Endothelial cell of umbilical vein (primary cell): Measurements from ENCODE around the gene UBE4B. TPM values are rescaled to one million over a fixed set of nuclear protein-coding genes. Genes with fewer than 3 reads are reported as not detected.

Source experiments
- BruUV-seq: library from RNA; stranded (reverse); fragments of 400-500 nt; replicated peaks from 2 replicates; lab custom pipeline; 2021; lab: Mats Ljungman, UMichigan
- CTCF ChIA-PET: fragments of 300-600, 350-600 bp; sonication (Branson Sonifier 250); formaldehyde crosslinking; loops from one replicate; lab custom pipeline; 2021; ENCODE audit warnings: antibody characterized with exemption, inconsistent platforms; lab: Charles Lee
- POLR2A ChIA-PET: fragments of 300-600, 350-600 bp; sonication (Branson Sonifier 250); formaldehyde crosslinking; loops from one replicate; lab custom pipeline; 2021; ENCODE audit warnings: antibody characterized with exemption, inconsistent platforms; lab: Charles Lee
- DNase-seq: peaks from one replicate; pipeline ENCODE4 v3.0.0-alpha.2; 2011; ENCODE audit warnings: low read depth, low spot score
- FAIRE-seq: peaks from 2 replicates; lab custom pipeline; 2011; peaks lifted over from hg19 to GRCh38; lab: Jason Lieb, UNC
- H2AFZ ChIP-seq: 2 replicates; pipeline ENCODE4 v1.6.0; 2012; ENCODE audit warnings: low read depth, low read length, control low read depth, inconsistent platforms
- H3K27ac ChIP-seq: 2 replicates; pipeline ENCODE4 v1.5.1; 2011; ENCODE audit warnings: low read depth, mild to moderate bottlenecking, control low read depth, low read length, moderate library complexity; ENCODE audit not compliant: insufficient read depth
- H3K27me3 ChIP-seq, 2 experiments: 2 replicates each; pipeline versions ENCODE4 v1.6.0 to v1.6.1; 2011; ENCODE audit warnings: low read length in 2 of 2, mixed read lengths in 1 of 2; ENCODE audit not compliant: control insufficient read depth in 2 of 2, insufficient read depth in 2 of 2
- H3K36me3 ChIP-seq, 2 experiments: 2 replicates in 1 of 2; 3 replicates in 1 of 2; pipeline ENCODE4 v1.5.1; 2011; ENCODE audit warnings: low read length in 2 of 2, mild to moderate bottlenecking in 1 of 2, moderate library complexity in 1 of 2; ENCODE audit not compliant: control insufficient read depth in 2 of 2, insufficient read depth in 2 of 2; ENCODE audit errors: extremely low read depth in 1 of 2
- H3K4me1 ChIP-seq: 3 replicates; pipeline ENCODE4 v1.5.1; 2011; ENCODE audit warnings: mild to moderate bottlenecking, low read length; ENCODE audit not compliant: control insufficient read depth, insufficient read depth; ENCODE audit errors: extremely low read depth
- H3K4me2 ChIP-seq: 2 replicates; pipeline ENCODE4 v1.6.1; 2011; ENCODE audit warnings: low read length, control low read depth, mixed read lengths; ENCODE audit not compliant: insufficient read depth
- H3K4me3 ChIP-seq, 3 experiments: fragments of 200-600 bp in 1 of 3; sonication (generic), shearing (Covaris generic) in 1 of 3; replicated peaks in 1 of 3; 2 replicates each; pipeline ENCODE4 v1.5.1; 2011 to 2016; ENCODE audit warnings: control low read depth in 3 of 3, low read length in 3 of 3, mild to moderate bottlenecking in 2 of 3, inconsistent platforms in 1 of 3, low read depth in 1 of 3, moderate library complexity in 1 of 3; ENCODE audit not compliant: insufficient read depth in 1 of 3
- H3K79me2 ChIP-seq: 2 replicates; pipeline ENCODE4 v1.6.0; 2012; ENCODE audit warnings: low read length, inconsistent platforms; ENCODE audit not compliant: control insufficient read depth, insufficient read depth
- H3K9ac ChIP-seq: replicated peaks from 2 replicates; pipeline ENCODE3; 2011; ENCODE audit warnings: low read length, control low read depth; ENCODE audit not compliant: insufficient read depth; ENCODE audit errors: extremely low read depth
- H3K9me1 ChIP-seq: replicated peaks from 3 replicates; pipeline ENCODE4 v1.6.0; 2011; ENCODE audit warnings: mild to moderate bottlenecking, low read length; ENCODE audit not compliant: control insufficient read depth, insufficient read depth; ENCODE audit errors: extremely low read depth
- H3K9me3 ChIP-seq: replicated peaks from 2 replicates; pipeline ENCODE4 v1.5.1; 2012; ENCODE audit warnings: low read length, inconsistent platforms; ENCODE audit not compliant: control insufficient read depth, insufficient read depth
- H4K20me1 ChIP-seq: replicated peaks from 2 replicates; pipeline ENCODE3; 2011; ENCODE audit warnings: mild to moderate bottlenecking, low read length; ENCODE audit not compliant: control insufficient read depth, insufficient read depth; ENCODE audit errors: extremely low read depth
- EZH2 ChIP-seq: IDR thresholded peaks from 2 replicates; pipeline ENCODE4 v1.6.1; 2012; ENCODE audit warnings: borderline replicate concordance, low read depth, mild to moderate bottlenecking, moderate library complexity, low read length, inconsistent platforms; ENCODE audit not compliant: severe bottlenecking
- FOS ChIP-seq: IDR thresholded peaks from 2 replicates; pipeline ENCODE4 v1.6.1; 2011; ENCODE audit warnings: mild to moderate bottlenecking, low read length, moderate library complexity, borderline replicate concordance; ENCODE audit not compliant: insufficient read depth
- GATA2 ChIP-seq: IDR thresholded peaks from 2 replicates; pipeline ENCODE4 v1.7.0; 2011; ENCODE audit warnings: low read depth, mild to moderate bottlenecking, moderate library complexity, mixed read lengths, low read length; ENCODE audit not compliant: insufficient read length, insufficient read depth
- JUN ChIP-seq: IDR thresholded peaks from 2 replicates; pipeline ENCODE4 v1.6.1; 2011; ENCODE audit warnings: borderline replicate concordance, low read depth; ENCODE audit not compliant: insufficient read length, insufficient read depth
- MYC ChIP-seq: IDR thresholded peaks from one replicate; pipeline ENCODE4 v1.6.1; 2011; ENCODE audit warnings: mild to moderate bottlenecking, low read depth, low read length
- POLR2A ChIP-seq: IDR thresholded peaks from 2 replicates; pipeline ENCODE4 v1.6.1; 2012; ENCODE audit warnings: low read depth, mild to moderate bottlenecking, control low read depth, low read length
- POLR2AphosphoS5 ChIP-seq: IDR thresholded peaks from 2 replicates; pipeline ENCODE4 v1.6.1; 2012; ENCODE audit warnings: low read depth, mild to moderate bottlenecking, control low read depth, low read length, moderate library complexity; ENCODE audit not compliant: insufficient read depth
- dilution Hi-C: fragments of 300-500 bp; cut with MboI; formaldehyde crosslinking; loops from one replicate; pipeline ENCODE4 v1.15.0; 2019; ENCODE audit warnings: low sequenced_read_pairs; ENCODE audit not compliant: extremely low pct_ligation_motif_present
- intact Hi-C: fragments of 100-400 bp; cut with micrococcal nuclease; formaldehyde crosslinking; loops from one replicate; pipeline ENCODE4 v1.10.0; 2022
- polyA plus RNA-seq, 4 experiments: library from polyadenylated mRNA; depleted of rRNA in 3 of 4; stranded (reverse) in 3 of 4; unstranded in 1 of 4; fragments of >200 nt; gene quantifications; 2 replicates each; pipeline versions ENCODE4 v1.2.1 to v1.2.3, GENCODE V29; 2011 to 2012; ENCODE audit warnings: missing spikeins in 1 of 4
- total RNA-seq: library from RNA; stranded (reverse); gene quantifications from 2 replicates; pipeline ENCODE4 v1.2.3, GENCODE V29; 2021
- TF ChIP-seq, protein P1 (sequence below), 2 donors: IDR thresholded peaks; 1 replicate in 1 of 2; 2 replicates in 1 of 2; pipeline ENCODE4 v1.5.1; 2011; ENCODE audit warnings: low read length in 2 of 2, mild to moderate bottlenecking in 2 of 2, moderate library complexity in 2 of 2, control low read depth in 1 of 2, inconsistent platforms in 1 of 2, low read depth in 1 of 2; ENCODE audit not compliant: insufficient read depth in 1 of 2; ENCODE audit errors: extremely low read depth in 1 of 2
- TF ChIP-seq, protein P2 (sequence below): IDR thresholded peaks from 2 replicates; pipeline ENCODE4 v1.6.1; 2011; ENCODE audit not compliant: insufficient read depth, insufficient read length

UBE4B gene
- total and polyA plus RNA-seq, 2 donors (not counting 3 experiments of a cell fraction or from before 2014, with no cell fraction given) = 17.8 to 54.5 TPM

DNA sequence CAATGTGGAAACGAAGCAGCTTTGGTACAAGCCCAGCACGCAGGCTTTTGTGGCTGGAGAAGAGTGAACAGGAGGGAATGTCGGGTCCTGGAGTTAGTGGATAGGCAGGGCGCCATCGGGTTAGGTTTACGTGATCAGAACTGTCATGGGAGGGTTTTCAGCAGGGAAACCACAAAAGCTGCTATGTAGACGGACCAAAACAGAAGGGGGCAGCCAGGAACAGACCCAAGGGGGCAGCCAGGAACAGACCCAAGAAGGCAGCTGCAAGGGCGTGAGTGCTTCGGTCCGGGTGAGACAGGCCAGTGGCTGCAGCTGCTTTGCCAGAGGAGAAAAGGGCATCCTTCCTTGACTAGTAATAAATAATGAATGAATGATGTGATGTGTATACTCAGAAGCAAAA lies 100.1 kb downstream of the UBE4B start:
- intact Hi-C loops = no loop called here
- CTCF ChIA-PET = interaction anchor here (1.0 kb wide), 1 partner anchor 14 kb away, joined by 3 read pairs; no protein-coding TSS in a partner anchor

More for the DNA sequence above, 100.1 kb downstream of the UBE4B start:
- H3K36me3 ChIP-seq = peaks cover 10 to 19% of the 10 kb centered on the region in 2 experiments
- H3K27me3 ChIP-seq = no peaks in the 10 kb centered on the region
- FAIRE-seq (no peak), DNase-seq (no peak)
- no peaks in the 10 kb centered on the region for H4K20me1 ChIP-seq
- no peaks in the 10 kb centered on the region for H3K9me1 ChIP-seq
- TF ChIP-seq POLR2AphosphoS5 (no peak), MYC (no peak), EZH2 (no peak), POLR2A (no peak), FOS (no peak), GATA2 (no peak), JUN (no peak)
- TF ChIP-seq, protein P1, sequence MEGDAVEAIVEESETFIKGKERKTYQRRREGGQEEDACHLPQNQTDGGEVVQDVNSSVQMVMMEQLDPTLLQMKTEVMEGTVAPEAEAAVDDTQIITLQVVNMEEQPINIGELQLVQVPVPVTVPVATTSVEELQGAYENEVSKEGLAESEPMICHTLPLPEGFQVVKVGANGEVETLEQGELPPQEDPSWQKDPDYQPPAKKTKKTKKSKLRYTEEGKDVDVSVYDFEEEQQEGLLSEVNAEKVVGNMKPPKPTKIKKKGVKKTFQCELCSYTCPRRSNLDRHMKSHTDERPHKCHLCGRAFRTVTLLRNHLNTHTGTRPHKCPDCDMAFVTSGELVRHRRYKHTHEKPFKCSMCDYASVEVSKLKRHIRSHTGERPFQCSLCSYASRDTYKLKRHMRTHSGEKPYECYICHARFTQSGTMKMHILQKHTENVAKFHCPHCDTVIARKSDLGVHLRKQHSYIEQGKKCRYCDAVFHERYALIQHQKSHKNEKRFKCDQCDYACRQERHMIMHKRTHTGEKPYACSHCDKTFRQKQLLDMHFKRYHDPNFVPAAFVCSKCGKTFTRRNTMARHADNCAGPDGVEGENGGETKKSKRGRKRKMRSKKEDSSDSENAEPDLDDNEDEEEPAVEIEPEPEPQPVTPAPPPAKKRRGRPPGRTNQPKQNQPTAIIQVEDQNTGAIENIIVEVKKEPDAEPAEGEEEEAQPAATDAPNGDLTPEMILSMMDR (IDR thresholded peaks at IDR 0.05; ENCODE audit: extremely low read depth in 1 of 2, insufficient read depth in 1 of 2, low read depth in 1 of 2, low read length in 2 of 2) = no peak
- TF ChIP-seq, protein P2, sequence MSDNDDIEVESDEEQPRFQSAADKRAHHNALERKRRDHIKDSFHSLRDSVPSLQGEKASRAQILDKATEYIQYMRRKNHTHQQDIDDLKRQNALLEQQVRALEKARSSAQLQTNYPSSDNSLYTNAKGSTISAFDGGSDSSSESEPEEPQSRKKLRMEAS = no peak
- no peaks in the 10 kb centered on the region for H3K9me3 ChIP-seq
- dilution Hi-C loops = no loop called here
- BruUV-seq = no TSS peak
- H3K9ac ChIP-seq = no peak overlapping the region
- no peak overlapping the region for H3K4me2 ChIP-seq
- H3K79me2 ChIP-seq = no peaks in the 10 kb centered on the region
- H3K27ac ChIP-seq = no peak overlapping the region
- POLR2A ChIA-PET = no interaction called here
- H2AFZ ChIP-seq = no peak overlapping the region
- H3K4me1 ChIP-seq = no peaks in the 10 kb centered on the region
- no peak overlapping the region for H3K4me3 ChIP-seq
